ENCODE data around the gene FLII. TPM values are rescaled to one million over a fixed set of nuclear protein-coding genes. Genes with fewer than 3 reads are reported as not detected.
A peak's percentile ranks its signal among the peaks of the same experiment; 100 is the strongest.

Gene FLII
- total and polyA plus RNA-seq, 2 of the 13 experiments (the other 11 are each of a cell fraction or from before 2014, with no cell fraction given): 130 to 303 TPM

DNA sequence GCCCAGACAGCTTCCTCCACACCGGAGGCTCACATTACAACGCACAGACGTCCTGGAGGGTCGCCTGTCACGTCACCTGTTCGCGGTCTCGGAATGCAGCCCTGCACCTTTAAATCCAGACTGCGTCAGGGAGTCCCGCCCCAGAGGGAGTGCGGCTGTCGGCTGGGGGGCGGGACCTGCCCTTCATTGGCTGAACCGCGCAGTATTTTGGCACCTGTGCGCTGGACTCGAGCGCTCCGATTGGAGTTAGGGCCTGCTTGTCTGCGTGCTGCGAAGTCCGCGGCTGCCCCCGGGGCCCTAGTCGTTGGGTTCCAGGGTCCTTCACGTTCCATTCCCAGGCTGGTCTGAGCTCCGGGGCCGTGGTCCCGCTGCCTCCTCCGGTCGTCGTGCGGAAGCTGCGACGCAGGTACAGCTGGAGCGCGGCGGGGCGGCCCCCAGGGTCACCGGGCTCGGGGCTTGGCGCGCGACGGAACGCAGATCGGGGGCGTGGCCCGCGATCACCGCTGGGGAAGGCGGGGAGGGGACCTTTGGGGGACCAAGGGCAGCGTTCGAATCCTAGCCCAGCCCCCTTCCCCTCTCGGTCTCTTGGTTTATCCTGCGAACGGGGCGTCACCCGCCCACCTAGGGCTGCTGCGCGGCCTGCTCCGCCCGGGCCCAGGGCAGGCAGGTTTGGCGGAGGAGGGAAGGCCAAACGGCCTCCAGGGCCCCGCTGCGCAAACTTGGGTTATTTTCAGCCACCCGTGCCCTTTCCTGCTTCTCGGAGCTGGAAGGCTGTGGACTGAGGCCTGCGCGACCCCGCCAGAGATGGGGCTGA is 2.0 kb upstream of the FLII start, which contains the start of gene MIEF2 (continued):
- TF ChIP-seq, protein P1, sequence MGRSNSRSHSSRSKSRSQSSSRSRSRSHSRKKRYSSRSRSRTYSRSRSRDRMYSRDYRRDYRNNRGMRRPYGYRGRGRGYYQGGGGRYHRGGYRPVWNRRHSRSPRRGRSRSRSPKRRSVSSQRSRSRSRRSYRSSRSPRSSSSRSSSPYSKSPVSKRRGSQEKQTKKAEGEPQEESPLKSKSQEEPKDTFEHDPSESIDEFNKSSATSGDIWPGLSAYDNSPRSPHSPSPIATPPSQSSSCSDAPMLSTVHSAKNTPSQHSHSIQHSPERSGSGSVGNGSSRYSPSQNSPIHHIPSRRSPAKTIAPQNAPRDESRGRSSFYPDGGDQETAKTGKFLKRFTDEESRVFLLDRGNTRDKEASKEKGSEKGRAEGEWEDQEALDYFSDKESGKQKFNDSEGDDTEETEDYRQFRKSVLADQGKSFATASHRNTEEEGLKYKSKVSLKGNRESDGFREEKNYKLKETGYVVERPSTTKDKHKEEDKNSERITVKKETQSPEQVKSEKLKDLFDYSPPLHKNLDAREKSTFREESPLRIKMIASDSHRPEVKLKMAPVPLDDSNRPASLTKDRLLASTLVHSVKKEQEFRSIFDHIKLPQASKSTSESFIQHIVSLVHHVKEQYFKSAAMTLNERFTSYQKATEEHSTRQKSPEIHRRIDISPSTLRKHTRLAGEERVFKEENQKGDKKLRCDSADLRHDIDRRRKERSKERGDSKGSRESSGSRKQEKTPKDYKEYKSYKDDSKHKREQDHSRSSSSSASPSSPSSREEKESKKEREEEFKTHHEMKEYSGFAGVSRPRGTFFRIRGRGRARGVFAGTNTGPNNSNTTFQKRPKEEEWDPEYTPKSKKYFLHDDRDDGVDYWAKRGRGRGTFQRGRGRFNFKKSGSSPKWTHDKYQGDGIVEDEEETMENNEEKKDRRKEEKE (IDR thresholded peaks at IDR 0.05): no peak
- TF ChIP-seq, protein P2, sequence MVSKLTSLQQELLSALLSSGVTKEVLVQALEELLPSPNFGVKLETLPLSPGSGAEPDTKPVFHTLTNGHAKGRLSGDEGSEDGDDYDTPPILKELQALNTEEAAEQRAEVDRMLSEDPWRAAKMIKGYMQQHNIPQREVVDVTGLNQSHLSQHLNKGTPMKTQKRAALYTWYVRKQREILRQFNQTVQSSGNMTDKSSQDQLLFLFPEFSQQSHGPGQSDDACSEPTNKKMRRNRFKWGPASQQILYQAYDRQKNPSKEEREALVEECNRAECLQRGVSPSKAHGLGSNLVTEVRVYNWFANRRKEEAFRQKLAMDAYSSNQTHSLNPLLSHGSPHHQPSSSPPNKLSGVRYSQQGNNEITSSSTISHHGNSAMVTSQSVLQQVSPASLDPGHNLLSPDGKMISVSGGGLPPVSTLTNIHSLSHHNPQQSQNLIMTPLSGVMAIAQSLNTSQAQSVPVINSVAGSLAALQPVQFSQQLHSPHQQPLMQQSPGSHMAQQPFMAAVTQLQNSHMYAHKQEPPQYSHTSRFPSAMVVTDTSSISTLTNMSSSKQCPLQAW (CRISPR knock-in tag; IDR thresholded peaks at IDR 0.05): peak; percentile 70; the same call in 1 of the 2 replicates
- TF ChIP-seq ZNF549 (CRISPR knock-in tag; IDR thresholded peaks at IDR 0.05): no peak
- TF ChIP-seq PCBP1 (IDR thresholded peaks at IDR 0.05; ENCODE audit: borderline replicate concordance, low read depth, low read length): no peak
- TF ChIP-seq, protein P3, sequence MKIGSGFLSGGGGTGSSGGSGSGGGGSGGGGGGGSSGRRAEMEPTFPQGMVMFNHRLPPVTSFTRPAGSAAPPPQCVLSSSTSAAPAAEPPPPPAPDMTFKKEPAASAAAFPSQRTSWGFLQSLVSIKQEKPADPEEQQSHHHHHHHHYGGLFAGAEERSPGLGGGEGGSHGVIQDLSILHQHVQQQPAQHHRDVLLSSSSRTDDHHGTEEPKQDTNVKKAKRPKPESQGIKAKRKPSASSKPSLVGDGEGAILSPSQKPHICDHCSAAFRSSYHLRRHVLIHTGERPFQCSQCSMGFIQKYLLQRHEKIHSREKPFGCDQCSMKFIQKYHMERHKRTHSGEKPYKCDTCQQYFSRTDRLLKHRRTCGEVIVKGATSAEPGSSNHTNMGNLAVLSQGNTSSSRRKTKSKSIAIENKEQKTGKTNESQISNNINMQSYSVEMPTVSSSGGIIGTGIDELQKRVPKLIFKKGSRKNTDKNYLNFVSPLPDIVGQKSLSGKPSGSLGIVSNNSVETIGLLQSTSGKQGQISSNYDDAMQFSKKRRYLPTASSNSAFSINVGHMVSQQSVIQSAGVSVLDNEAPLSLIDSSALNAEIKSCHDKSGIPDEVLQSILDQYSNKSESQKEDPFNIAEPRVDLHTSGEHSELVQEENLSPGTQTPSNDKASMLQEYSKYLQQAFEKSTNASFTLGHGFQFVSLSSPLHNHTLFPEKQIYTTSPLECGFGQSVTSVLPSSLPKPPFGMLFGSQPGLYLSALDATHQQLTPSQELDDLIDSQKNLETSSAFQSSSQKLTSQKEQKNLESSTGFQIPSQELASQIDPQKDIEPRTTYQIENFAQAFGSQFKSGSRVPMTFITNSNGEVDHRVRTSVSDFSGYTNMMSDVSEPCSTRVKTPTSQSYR (CRISPR knock-in tag; IDR thresholded peaks at IDR 0.05; ENCODE audit: borderline replicate concordance): no peak
- no peak for TF ChIP-seq CCDC6 (CRISPR knock-in tag; IDR thresholded peaks at IDR 0.05)
- TF ChIP-seq MIER3 (CRISPR knock-in tag; IDR thresholded peaks at IDR 0.05; ENCODE audit: borderline replicate concordance): no peak
- TF ChIP-seq FIP1L1 (IDR thresholded peaks at IDR 0.05; ENCODE audit: borderline replicate concordance, insufficient read depth, low read depth, low read length): no peak
- TF ChIP-seq ZNF24 (IDR thresholded peaks at IDR 0.05): no peak
- no peak for TF ChIP-seq PCBP2 (optimal IDR thresholded peaks at IDR 0.05; ENCODE audit: low read depth, low read length, poor library complexity, severe bottlenecking)
- TF ChIP-seq, protein P4, sequence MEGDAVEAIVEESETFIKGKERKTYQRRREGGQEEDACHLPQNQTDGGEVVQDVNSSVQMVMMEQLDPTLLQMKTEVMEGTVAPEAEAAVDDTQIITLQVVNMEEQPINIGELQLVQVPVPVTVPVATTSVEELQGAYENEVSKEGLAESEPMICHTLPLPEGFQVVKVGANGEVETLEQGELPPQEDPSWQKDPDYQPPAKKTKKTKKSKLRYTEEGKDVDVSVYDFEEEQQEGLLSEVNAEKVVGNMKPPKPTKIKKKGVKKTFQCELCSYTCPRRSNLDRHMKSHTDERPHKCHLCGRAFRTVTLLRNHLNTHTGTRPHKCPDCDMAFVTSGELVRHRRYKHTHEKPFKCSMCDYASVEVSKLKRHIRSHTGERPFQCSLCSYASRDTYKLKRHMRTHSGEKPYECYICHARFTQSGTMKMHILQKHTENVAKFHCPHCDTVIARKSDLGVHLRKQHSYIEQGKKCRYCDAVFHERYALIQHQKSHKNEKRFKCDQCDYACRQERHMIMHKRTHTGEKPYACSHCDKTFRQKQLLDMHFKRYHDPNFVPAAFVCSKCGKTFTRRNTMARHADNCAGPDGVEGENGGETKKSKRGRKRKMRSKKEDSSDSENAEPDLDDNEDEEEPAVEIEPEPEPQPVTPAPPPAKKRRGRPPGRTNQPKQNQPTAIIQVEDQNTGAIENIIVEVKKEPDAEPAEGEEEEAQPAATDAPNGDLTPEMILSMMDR (CRISPR knock-in tag; IDR thresholded peaks at IDR 0.05): no peak
- TF ChIP-seq, protein P5, sequence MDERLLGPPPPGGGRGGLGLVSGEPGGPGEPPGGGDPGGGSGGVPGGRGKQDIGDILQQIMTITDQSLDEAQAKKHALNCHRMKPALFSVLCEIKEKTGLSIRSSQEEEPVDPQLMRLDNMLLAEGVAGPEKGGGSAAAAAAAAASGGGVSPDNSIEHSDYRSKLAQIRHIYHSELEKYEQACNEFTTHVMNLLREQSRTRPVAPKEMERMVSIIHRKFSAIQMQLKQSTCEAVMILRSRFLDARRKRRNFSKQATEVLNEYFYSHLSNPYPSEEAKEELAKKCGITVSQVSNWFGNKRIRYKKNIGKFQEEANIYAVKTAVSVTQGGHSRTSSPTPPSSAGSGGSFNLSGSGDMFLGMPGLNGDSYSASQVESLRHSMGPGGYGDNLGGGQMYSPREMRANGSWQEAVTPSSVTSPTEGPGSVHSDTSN (CRISPR knock-in tag; IDR thresholded peaks at IDR 0.05): peak; percentile 95
- no peak for TF ChIP-seq RAD51 (IDR thresholded peaks at IDR 0.05; ENCODE audit: borderline replicate concordance)
- no peak for TF ChIP-seq ZFAT (CRISPR knock-in tag; conservative IDR thresholded peaks at IDR 0.05)
- peak; percentile 81 for TF ChIP-seq ZNF772 (CRISPR knock-in tag; IDR thresholded peaks at IDR 0.05)
- peak; percentile 86 for TF ChIP-seq ZBTB7B (CRISPR knock-in tag; IDR thresholded peaks at IDR 0.05)
- TF ChIP-seq ZBTB20 (CRISPR knock-in tag; IDR thresholded peaks at IDR 0.05; ENCODE audit: borderline replicate concordance, low read depth): no peak; the same call in 1 of the 2 replicates
- TF ChIP-seq KLF6 (CRISPR knock-in tag; IDR thresholded peaks at IDR 0.05): no peak; the same call in 1 of the 2 replicates
- peak; percentile 72 for TF ChIP-seq HDAC1 (CRISPR knock-in tag; IDR thresholded peaks at IDR 0.05)

Data from HepG2 (cell line).